ENCODE results near the gene SGIP1.

DNA sequence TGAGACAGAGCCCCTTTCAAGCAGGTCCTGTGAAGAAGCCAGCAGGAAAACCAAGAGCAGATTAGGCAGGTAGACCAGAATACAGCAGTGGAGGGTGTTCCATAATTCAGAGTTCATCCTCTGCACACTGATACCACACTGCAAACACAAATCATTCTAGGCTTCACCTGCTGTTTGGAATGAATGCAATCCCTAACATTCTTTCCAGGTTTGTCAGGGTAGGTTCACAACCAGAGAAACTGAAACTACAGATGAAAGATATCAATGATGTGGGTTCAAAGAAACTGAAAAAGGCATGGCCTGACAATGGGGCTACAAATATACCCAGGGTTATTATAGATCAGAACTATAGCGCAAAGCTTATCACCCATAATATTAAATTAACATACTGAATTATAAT is 8.9 kb upstream of the SGIP1 start:
- TF ChIP-seq, protein P1, sequence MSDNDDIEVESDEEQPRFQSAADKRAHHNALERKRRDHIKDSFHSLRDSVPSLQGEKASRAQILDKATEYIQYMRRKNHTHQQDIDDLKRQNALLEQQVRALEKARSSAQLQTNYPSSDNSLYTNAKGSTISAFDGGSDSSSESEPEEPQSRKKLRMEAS (IDR thresholded peaks at IDR 0.05; ENCODE audit: insufficient read depth, insufficient read length), result no peak
- TF ChIP-seq POLR2A (IDR thresholded peaks at IDR 0.05; ENCODE audit: low read depth, low read length) (no peak), MYC (IDR thresholded peaks at IDR 0.05; ENCODE audit: low read depth, low read length) (no peak)
- TF ChIP-seq, protein P2, sequence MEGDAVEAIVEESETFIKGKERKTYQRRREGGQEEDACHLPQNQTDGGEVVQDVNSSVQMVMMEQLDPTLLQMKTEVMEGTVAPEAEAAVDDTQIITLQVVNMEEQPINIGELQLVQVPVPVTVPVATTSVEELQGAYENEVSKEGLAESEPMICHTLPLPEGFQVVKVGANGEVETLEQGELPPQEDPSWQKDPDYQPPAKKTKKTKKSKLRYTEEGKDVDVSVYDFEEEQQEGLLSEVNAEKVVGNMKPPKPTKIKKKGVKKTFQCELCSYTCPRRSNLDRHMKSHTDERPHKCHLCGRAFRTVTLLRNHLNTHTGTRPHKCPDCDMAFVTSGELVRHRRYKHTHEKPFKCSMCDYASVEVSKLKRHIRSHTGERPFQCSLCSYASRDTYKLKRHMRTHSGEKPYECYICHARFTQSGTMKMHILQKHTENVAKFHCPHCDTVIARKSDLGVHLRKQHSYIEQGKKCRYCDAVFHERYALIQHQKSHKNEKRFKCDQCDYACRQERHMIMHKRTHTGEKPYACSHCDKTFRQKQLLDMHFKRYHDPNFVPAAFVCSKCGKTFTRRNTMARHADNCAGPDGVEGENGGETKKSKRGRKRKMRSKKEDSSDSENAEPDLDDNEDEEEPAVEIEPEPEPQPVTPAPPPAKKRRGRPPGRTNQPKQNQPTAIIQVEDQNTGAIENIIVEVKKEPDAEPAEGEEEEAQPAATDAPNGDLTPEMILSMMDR (IDR thresholded peaks at IDR 0.05; ENCODE audit: extremely low read depth in 1 of 2, insufficient read depth in 1 of 2, low read depth in 1 of 2, low read length in 2 of 2), result no peak
